Activated CD4-positive, alpha-beta T cell treated with anti-CD3 and anti-CD28 coated beads, Interleukin-2, amount 50 U/mL, for 16 hours (primary cell): ENCODE results near the gene IQGAP2.

Source experiments
- DNase-seq: peaks from one replicate; pipeline ENCODE4 v3.0.0-alpha.2; 2020

IQGAP2 gene

DNA sequence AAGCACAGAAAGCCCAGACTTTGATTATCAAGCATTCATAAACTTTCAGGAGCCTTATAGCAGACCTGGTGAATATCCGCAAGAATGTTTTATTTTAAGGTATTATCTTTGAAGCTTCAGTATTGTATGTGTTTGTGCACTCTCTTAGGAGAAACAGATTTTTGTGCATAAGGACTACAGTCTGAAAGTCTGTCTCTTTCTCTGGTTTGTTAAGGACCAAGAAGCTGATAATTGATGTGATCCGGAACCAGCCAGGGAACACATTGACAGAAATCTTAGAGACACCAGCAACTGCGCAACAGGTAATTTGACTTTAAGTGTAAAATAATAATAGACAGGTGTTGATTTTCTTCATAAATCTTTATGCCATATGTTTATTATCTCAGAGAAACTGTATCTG is 290.1 kb downstream of the IQGAP2 start:
- DNase-seq: no peak

DNA sequence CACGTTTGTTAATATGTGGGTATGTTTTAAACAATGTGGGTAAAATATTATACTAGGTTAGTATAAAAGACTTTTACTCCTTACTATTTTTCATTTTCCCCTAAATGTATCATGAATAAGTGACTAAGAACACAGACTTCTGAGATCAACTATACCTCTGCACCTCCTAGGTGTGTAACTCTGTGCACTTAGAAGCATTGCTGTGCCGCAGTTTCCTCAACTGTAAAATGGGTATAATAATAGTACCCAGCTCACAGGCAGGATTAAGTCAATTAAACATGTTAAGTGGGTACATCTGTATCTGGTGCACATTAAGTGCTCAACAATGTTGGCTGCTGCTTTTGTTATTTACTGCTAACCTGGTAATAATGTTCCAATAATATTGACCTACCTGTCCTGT is 291.2 kb downstream of the IQGAP2 start:
- no peak for DNase-seq

DNA sequence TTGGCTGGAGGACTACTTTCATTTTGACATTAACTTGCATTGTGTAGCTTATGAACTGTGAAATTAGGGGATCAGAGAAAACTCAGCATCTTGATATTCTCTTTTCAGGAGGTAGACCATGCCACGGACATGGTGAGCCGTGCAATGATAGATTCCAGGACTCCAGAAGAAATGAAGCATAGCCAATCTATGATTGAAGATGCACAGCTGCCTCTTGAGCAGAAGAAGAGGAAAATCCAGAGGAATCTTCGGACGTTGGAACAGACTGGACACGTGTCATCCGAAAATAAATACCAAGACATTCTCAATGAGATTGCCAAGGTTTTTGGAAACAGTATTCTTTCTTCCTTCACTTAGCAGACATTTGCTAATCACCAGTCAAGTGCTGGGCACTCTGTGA is 292.3 kb downstream of the IQGAP2 start:
- no peak for DNase-seq

DNA sequence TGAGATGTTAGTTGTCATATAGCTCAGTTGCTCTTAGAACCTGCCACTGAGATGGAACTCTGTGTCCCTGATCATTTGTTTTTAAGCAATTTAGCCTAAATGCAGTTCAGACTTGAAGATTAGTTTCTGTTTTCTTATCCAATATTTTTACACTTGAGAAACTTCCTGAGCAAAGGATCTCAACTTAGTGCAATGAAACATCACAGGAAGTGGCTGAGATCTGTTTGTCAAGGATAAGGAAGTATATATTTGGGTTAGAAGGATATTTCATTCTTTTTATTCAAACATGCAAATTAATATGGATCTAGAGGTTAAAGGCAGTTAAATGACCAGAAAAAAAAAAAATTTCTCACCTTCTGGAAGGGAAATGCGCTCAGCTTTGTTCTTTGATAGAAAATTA is 293.2 kb downstream of the IQGAP2 start:
- no peak for DNase-seq

DNA sequence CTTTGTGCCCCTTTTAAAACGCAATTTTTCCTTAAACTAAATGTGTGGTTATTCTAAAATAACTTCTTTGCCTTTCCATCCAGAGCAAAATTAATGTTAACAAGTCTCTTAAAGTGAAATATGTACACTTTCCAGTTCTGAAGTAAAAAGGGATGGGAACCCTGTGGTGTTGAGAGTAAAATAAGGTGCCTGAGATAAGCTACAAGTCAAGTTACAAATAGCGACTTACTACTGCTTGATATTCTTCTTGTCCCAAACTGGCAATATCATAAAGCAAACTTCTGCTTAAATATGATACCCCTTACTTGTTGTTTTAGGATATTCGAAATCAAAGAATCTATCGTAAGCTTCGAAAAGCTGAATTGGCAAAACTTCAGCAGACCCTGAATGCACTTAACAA is 294.6 kb downstream of the IQGAP2 start:
- DNase-seq: no peak

DNA sequence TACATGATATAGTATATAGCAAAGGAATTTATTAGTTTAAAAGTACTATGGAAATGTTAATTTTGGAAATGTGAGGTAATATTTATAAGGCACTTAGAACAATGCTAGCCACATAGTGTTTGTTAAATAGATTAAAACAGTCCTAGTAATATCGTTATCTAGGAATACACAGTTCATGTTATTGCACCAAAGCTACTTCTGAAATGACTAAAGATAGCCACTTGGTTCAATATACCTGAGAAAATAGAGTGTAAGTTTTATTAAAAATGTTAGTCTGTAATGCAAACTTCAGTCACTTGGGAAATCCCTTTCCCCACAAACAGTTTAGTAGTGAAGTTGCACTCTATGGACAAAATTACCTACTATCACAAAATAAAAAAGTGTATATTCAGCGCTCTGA is 297.5 kb downstream of the IQGAP2 start:
- DNase-seq: peak; percentile 30

DNA sequence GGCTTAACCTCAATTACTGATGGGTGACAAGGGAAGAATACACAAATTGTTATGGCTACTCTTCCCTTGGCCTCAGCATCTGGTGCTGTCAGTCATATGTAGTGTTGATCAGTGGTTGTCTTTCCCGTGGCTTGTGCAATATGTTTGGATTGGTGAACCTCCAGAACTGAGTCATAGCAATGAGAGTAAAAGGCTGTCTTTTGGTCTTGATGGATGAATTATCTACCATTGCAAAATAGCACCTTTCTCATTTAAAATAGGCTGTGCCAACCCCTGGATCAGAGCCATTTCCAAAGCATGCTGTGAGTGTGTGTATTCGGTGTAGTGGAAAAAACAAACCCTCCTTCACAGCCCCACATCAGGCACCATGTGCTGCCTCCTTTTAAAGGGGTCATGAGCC is 298.2 kb downstream of the IQGAP2 start:
- no peak for DNase-seq

DNA sequence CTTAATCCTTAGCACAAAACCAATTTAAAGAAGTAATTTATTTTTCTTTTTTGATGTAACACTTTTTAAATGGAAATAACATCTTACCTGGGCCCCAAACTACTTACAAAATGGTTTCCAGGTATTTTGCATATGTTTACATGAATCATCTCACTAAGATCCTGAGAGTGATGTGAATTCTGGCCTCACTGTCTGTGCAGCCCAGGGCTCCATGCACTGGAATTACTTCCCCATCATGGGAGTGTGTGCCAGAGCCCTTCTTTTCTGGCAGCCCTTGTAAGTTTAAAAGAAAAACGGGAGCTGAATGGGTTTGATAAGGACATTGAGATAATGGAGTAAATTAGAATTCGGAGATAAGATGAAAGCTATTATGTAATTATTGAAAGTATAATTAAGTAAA is 300.6 kb downstream of the IQGAP2 start:
- no peak for DNase-seq

DNA sequence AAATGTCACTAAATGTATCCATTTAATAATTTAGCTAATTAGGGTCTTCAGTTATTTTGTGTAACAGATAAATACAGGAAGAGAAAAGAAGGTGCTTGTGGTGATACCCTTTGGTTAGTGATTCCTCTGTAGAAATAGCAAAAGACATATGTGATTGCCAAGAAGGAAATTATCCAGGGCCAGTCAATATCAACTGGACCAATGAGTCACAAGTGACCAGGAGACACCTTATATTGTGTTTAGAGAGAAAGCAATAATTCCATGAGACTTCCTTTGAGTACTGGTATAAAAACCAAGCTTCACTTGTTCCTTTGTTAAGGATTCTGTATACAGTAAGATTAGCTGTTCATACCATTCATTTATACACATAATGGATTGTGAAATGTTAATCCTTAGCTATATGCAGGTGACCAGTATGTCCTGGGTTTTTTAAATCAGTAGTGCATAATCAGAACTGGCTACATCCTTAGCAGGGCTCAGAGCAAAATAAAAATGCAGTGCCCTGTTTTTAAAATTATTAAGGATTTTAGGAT is 301.1 kb downstream of the IQGAP2 start:
- no peak for DNase-seq

DNA sequence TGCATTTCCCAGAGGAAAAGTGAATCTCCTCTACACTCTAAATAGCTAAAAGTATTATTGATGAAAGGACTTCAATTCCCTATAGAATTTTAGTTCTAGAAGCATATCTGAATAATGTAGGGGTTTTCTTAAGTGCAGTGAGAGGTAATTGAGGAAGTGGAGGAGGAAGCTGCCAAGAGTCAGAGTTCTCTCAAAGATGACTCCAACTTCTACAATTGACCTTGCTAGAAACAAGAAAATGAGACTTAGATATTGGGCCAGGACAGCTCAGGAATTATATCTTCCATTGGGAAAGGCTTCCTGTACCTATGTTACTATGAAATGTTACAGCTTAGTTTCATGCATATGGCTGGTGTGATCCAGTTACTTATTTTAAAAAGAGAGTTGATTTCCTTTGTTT is 302.5 kb downstream of the IQGAP2 start:
- no peak for DNase-seq

DNA sequence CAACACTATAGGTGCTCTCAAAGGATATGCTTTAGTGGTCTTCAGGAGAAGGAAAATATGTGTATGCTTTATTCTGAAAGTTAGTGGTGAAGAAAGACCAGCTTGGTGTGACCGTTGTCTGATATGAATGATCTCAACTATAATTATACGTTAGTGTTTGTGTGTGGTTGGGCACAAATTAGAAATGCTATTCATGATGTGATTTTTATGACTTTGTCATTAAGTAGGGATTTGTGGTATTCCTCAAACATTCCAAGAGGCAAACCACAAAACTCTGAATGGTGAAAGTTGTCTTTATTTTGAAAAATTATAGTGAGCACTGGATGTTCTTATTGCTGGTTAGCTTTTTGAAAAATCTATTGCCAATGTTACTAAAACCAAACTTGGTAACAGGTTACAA is 306.7 kb downstream of the IQGAP2 start:
- DNase-seq: no peak

DNA sequence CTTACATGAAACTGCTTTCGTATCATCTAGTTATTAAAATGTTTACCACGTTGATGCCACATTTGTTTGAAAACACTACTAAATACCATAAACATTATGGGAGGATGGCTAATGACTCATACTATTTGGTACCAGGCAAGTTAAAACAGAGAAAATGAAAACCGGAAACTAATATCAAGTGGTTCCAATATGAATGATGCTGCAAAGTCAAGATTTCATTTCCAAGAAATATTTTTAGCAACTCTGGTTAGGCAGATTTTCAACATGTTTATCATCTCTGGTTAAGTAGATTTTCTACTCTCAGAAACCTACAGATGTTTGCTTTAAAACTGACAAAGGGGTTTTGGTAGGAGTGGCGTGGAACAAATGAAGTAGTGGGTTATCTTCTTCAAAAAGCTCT is 307.9 kb downstream of the IQGAP2 start:
- peak; percentile 77 for DNase-seq

DNA sequence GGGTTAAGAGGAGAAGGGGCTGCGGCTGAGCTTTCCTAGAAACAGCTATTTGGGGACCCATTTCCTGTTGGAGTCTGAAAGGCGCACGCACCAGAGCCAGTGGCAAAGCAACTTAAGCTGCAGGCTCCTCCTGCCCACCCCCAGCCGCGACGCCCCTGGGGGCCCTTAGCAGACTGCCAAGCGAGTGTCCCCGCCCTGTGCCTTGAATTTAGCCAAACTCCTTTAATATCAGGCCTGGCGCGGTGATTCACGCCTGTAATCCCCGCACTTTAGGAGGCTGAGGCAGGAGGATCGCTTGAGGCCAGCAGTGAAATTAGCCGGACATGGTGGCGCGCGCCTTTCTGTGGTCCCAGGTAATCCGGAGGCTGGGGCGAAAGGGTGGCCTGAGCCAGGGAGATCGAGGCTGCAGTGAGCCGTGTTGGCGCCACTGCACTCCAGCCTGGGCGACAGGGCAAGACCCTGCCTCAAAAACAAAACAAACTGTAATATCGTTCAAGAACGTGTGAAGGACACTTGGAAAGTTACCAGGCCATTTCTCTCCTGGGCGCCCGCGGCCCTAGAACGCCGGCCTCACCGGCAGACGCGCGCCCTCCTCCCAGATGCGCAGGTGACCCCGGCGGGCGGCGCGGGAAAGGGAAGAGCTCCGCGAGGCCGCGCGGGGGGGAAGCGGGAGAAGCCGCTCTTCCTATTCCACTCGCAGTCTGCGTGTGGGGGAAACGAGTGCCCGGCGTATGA is 311.8 kb downstream of the IQGAP2 start:
- DNase-seq: peak; percentile 28

DNA sequence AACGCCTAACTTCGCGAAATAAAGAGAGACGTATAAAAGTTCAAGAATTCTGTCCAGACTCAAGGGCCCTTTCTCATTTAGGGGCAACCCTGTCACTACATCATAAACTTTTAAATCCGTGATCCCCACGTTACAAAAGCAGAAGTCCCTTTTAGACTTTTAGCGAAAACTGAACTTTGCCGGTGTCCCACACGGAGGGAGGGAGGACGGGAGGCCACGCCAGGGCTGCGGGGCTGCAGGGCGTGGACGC is 312.3 kb downstream of the IQGAP2 start:
- DNase-seq: no peak

DNA sequence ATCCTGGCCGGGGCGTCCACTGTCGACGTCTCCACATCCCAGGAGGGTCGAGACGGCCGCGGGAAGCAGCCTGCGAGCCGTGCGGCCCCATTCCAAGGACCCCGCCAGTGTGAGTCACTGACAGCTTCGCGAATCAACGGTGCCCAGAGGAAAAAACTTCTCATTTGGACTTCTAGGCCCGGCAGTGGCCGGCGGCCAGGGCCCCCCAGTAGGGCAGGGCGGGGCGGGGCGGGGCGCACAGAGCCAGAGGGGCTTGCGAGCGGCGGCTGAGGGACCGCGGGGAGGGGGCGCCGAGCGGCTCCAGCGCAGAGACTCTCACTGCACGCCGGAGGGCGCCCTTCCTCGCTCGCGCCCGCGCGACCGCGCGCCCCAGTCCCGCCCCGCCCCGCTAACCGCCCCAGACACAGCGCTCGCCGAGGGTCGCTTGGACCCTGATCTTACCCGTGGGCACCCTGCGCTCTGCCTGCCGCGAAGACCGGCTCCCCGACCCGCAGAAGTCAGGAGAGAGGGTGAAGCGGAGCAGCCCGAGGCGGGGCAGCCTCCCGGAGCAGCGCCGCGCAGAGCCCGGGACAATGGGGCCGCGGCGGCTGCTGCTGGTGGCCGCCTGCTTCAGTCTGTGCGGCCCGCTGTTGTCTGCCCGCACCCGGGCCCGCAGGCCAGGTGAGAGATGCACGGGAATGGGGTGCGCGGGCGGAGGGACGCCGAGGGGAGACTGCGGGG is 312.8 kb downstream of the IQGAP2 start, which contains the start of gene F2R:
TSS of gene F2R (plus strand) at position 391 of the 720 bp plus-strand sequence. CDS start at position 573, 182 bp downstream.
- peak; percentile 63 for DNase-seq

DNA sequence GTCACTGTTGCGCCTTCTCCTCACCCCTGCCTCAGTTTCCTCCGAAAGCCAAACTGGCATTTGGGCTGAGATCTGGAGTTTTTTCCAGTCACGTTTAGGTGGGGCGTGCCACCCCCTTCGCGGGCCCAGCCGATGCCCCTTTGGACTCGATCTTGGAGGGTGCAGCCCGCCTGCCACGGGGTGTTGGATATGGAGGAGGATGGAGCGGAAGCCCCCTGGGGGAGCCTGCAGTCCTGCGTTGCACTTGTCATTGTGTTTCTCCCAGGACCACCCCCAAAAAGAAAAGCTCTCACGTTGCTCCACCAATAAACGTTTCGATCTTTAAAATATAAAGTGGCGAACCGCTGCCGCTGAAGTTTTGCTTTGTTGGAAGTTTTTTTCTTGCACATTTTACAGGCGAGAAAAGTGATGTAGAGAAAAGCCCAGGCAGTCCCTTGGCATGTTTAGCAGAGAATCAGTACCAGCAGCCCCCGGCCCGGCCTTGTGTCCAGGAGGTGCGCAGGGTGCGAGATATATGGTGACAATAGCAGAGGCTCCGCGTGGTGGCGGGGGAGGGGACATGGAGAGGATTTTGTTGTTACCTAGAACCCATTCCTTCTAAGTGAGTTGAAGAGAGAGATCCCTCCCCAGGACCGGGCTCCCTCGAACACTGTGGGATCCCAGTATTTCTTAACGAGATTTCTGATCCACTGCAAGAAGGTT is 313.5 kb downstream of the IQGAP2 start:
- peak; percentile 29 for DNase-seq

DNA sequence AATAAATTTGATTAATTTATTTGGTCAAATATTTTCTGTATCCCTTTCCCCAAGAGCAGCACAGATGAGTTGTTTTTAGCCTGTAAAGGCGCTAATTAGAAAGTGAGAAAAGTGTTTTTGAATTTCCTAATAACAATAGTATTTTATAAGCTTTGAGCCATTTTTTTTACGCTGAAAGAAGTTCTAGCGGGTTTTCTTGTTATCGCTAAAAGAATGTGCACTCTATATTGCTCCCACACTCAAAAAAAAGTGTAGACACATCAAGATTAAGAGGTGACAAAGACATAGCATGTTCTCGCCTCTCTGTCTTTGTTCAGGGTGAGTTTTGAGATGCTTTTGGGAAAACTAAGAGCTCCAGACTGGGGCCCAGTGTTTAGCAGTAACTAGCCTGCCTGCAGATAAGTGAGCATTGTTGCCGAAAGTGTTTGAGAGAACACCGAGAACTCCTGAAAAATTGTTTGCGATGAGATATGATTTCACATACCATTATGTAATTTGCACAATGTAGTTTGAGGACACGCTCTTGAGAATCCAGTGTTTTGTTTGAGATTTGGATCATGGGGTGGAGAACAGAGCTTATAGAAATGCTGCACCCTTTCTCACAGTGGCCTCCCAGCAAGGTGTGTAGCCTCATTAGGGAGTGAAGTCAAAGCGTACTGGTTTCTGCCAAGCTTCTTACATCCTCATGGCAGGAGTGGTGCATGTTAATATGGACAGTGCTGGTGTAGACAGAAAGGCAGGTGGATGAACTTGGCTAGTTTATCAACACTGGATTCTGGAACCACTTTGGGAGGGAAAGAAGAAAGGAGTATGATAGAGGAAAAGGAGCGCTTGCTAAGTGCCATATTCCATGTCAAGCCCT is 314.4 kb downstream of the IQGAP2 start:
- no peak for DNase-seq

DNA sequence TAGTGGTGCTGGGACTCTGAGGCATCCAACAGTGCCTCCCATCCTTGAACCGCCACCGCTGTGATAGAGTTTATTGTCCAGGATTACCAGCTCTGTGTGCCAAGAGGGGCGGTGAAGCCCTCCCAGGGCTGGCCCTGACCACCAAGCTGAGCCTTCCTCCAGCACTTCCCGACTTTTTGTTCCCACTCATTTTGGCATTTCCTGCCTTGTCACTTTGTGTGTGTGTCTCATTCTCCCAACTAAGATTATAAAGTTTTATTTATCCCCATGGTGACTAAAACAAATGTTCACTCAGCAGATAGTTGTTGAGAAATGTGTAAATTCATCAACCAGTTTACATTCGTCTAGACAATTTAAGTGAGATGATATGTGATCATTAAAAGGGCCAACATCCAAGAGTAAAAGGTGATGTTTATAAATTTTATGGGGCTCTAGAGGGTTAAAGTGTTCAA is 315.3 kb downstream of the IQGAP2 start:
- DNase-seq: no peak

DNA sequence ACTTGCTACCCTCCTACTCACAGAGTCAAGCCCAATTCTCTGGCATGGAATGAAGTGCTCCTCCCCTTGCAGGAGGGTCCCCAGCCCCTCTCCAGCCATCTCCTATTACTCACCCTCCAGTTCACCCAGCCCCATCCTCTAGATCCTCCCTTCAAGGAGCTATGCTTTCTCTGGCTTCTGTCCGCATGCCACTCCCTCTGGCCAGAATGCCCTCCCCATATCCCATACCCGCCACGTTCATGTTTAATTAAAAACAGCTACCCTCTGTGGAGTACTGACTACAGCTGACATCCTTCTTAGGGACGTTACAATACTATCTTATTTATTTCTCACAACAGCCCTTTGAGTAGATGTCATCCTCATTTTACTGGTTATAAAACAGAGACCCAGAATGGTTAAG is 315.8 kb downstream of the IQGAP2 start:
- no peak for DNase-seq

DNA sequence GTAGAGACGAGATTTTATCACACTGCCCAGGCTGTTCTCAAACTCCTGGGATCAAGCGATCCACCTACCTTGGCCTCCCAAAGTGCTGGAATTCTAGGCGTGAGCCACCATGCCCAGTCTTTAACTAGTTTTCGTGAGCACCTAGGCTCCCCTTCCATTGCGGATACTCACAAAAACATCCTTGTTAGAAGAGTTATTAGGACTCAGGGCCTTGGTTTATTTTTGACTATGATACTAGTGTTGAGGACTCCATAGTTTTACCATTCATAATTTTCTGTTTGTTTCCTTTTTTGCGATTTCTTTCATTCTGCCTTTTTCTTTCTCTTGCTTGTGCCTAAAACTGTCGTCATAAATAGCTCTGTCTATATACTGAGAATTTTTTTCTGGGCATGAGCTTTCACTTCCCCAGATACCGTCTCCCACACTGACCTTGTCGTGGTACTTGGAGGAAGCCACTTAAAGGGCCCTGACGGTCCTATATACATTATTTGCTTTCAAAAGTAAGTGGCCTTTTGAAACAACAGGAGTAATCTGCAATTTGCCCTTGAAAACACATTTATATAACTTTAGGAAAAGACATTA is 318.0 kb downstream of the IQGAP2 start:
- no peak for DNase-seq

DNA sequence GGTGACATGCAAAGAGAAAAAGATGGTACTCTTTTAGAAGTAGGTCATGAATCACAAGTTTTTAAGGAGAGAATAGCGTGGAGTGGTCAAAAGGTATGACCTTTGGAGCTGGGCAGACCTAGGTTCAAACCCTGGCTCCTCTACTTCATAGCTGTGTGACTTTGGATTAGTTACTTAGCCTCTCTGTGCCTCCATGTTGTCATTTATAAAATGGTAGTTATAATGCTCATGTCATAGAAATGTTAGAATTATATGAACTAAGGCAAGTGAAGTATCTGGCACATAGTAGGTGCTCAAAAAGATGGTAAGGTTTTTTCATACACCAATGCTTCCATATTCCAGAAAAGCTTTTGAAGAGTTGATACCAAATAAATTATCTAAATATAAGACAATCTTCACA is 320.2 kb downstream of the IQGAP2 start:
- DNase-seq: no peak

DNA sequence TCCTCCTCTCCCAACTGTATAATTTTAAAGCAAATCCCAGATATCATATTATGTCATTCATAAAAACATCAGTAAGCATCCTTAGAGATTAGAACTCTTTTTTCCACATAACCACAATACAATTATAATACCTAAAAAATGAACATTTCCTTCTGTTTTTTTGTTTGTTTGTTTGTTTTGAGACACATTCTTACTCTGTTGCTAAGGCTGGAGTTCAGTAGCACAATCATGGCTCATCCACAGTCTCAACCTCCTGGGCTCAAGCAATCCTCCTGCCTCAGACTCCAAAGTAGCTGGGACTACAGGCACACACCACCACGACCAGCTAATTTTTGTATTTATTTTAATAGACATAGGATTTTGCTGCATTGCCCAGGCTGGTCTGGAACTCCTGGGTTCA is 320.8 kb downstream of the IQGAP2 start:
- DNase-seq: no peak

DNA sequence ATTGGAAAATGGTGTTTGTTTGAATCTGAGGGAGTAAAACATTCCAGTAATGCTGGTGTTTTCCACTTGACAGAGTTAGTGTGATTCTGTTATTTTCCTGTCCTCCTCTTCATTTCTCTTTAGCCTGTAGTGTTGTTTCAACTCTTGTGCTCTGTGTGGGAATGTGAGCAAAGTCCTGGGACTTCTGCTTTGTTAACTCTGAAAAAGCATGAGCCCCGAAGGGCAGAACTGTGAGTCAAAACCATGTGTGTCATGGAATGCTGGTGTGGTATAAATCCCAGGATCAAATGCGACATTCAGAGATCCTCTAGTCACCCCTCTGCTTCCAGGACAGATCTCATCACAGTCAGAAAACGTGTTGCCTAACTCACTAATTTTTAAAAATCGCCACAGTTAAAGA is 321.8 kb downstream of the IQGAP2 start:
- DNase-seq: no peak
